T-helper 1 cell (primary cell): ENCODE data around the gene RNF113B.

ENCODE experiments used
- DNase-seq, 5 donors: peaks; one replicate each; pipeline ENCODE4 v3.0.0-alpha.2; 2012 to 2020

Gene RNF113B

DNA sequence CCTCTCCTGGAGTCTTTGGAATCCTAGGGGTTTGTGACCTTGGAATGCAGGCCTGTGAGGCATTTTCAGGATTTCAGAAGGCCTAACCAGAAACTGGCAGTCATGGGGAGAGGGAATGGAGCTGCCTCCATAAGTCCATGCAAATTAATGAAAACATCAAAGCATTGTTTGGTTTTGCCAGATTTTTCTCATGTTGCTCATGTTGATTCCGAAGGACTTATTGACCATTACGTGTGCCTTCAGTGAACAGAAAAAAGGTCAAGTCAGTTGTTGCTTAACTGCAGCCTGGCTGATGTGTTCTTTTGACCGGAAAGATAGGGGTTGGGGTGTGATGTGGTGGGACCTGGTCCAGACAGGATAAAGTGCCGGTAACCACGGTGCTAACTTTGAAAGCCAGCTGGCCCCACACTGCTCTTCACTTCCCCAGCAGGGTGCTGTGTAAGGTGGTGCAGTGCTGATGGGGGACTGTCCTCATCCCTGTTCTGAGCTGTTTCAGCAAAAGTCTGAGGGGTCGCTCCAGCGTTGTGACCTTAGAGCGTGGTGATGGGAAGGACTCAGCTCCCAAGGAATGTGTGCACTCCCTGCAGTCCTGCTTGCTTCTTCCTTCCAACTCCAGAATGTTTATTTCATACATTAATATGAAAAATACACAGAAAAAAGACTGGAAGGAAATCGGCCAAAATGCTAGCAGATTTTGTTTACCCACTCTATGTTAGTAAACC lies 3.5 kb downstream of the RNF113B start:
- DNase-seq: no peak

DNA sequence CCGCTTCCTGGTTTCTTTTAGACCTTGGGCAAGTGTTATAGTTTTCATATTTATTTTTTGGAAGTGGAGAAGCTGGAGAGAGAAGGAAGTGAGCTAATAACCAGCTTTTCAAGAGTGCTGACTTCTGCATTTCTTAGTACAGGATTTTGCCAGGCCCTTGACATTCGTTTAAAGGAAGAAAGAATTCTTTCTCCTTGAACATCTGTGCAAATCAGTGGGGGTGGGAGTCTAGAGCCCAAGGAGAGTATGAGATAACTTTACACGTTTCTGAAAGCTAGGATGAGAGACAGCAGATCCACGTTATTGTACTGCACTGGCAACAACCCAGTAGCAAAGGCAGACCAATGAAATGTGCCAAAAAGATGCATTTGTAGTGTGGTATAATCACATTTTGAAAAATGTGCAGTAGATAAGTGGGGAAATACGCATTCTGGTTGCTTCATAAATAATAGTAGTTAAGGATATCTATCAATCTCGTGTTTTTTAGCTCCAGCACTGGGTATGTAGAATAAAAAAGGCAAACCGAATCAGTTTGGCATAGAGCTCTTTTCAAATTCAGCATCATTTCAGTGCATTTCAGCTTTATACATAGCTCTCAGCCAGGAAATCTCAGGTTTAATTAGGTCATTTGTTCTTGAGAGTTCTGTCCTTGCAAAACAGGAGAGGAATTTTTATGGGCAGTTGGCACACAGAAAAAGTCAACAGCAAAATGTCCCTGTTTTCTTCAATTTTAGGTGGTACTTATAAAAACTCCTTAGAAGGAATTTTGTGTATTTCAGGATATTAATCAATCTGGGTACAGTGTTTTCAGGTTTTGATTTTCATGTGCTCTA lies 4.3 kb downstream of the RNF113B start:
- no peak for DNase-seq

DNA sequence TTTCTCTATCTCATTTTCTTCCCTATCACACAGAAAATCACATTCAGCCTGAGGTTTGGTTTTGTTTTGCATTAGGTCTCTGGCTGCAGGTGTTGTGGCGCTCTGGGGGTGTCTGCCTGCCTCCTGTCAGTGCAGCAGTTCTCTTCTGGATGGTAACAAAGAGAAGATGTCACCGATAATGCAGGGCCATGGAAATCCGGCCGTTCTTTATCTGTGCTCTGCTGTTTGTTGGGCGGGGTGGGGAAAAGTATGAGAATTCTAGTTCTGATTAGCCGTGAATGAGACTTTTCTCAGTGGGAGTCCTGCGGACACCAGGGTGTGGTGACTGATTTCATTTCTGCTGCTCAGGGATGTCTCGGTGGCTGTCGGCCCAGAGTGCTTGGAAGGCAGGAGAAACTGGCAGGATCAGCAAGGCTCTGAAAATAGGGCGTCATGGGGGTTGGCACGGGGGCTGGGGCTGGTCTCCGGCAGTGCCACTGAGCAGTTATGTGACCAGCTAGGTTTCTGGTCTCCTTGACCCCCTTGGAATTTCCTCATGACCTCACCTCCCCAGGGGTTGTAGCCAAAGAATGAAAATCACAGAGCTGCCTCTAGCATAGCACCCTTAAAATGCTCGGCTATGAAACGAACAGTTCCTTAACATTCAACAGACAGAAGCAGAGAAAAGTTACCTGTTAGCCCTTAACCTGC lies 5.0 kb downstream of the RNF113B start:
- no peak for DNase-seq

DNA sequence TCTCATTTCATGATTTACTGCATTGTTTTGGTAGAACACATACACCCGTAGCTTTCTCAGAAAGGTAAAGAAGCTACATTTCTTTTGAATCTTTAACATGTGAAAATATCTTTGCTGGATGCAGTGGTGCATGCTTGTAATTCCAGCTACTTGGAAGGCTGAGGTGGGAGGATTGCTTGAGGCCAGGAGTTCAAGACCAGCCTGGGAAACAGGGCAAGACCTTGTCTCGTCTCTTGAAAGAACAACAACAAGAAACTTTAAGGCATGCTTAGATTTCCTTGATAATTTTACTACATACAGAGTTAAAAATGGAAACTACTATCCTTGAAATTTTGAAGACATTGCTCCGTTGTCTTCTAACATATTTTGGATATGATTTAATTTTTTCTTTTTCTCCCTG lies 7.7 kb downstream of the RNF113B start:
- DNase-seq: no peak

DNA sequence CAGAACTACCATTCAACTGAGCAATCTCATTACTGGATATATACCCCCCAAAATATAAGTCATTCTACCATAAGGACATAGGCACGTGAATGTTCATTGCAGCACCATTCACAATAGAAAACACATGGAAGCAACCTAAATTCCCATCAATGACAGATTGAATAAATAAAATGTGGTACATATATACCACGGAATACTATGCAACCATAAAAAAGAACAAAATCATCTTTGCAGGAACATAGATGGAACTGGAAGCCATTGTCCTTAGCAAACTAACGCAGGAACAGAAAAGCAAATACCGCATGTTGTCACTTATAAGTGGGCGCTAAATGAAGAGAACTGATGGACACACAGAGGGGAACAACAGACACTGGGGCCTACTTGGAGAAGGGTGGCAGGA lies 14.1 kb downstream of the RNF113B start:
- no peak for DNase-seq

DNA sequence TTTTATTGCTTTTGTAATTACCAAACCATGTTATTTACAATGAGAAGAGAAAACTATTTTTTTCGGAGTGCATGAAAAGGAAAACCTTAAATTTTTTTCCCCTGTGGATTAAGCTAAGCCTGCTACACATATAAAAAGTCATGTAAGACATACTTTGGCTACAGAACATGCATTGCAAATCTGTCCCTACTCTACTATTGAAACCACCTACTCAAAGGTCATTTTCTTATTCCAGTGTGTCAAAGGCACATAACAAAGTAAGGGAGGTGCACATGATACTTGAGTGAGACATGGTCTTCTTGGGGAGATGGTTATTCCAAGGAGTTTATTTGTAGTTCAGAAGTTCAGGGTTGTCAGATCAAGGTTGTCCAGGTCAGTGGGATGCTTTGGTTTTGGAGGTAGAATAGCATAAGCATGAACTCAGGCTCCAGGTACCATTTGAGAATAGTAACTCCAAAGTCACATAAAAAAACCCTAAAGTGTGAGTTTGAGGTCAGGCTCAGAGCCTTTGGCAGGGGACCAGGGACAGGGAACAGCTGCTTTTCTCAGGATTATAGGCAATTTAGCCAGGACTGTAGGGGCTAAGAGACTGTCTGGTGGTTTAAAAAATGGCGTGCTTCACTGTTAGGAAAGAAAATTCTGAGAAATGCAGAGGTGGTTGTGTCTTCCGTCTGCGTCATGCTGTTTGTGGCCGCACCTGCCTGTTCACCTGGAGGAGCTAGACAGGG lies 18.7 kb downstream of the RNF113B start:
- DNase-seq: no peak

DNA sequence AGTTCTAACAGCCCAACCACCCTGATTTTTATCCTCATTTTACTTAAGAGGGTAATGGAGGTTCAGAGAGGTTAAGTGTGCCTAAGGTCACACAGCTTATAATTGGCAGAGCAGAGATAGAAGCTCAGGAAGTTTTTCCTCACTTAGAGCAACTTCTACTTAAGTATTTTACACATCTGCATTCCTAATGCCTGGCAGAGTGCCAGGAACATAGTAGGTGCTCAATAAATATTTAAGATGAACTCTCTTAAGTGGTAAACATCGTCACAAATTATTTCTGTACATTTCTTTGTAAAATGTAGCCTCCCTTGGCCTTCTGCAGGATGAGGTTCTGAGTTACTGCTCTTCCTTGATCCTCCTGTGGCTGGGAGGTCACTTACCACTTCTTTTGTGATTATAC lies 19.5 kb downstream of the RNF113B start:
- no peak for DNase-seq

DNA sequence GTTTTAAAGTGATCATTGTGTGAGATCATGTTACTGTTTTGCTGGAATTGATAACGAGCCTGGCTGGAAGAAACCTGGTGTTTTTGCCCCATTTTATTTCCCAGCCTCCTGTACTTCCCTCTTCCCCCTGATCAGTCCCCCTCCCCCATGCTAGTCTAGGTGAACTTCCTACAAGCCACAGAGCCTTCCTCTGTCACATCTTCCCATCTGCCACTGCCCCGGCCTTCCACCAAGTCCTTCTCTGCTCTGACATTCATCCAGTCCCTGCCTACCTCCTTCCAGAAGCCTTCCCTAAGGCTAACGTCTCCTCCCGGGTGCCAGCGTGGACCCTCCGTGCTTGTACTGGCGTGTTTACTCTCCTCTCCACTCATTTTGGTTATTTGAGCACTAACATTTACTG lies 19.9 kb downstream of the RNF113B start:
- DNase-seq: no peak

DNA sequence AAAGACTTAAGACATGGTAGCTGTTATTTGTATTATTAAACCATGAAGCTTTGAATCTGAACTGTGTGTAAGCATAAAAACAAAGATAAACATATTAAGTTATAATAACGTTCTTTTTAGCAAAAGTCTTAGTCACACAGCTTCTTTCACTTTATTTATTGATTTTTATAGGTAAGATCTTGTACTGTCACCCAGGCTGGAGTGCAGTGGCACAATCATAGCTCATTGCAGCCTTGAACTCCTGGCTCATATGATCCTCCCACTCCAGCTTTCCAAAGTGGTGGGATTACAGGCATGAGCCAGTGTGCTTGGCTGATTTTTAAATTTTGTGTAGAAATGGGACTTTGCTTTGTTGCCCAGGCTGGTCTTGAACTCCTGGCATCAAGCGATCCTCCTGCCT lies 20.8 kb downstream of the RNF113B start:
- DNase-seq: no peak

DNA sequence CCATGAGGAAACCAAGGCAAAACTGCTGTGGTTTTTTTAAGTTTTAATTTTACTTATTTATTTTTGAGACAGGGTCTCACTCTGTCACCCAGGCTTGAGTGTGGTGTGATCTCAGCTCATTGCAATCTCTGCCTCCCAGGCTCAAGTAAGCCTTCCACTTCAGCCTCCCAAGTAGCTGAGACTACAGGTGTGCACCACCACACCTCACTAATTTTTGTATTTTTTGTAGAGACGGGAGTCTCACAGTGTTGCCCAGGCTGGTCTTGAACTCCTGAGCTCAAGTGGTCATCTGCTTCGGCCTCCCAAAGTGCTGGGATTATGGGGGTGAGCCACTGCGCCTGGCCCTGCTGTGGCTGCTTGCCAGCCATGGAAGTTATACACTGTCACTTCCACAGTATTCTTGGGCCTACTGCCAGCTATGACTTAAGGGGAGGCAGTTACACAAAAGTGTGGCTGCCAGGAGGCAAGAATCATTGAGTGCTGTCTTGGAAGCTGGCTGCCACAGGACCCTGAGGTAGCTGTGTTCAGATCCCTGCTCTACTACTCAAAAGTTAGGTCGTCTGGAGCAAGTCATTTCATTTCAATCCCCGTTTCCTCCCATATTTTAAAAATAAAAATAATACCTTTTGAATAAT lies 21.5 kb downstream of the RNF113B start:
- DNase-seq: no peak

DNA sequence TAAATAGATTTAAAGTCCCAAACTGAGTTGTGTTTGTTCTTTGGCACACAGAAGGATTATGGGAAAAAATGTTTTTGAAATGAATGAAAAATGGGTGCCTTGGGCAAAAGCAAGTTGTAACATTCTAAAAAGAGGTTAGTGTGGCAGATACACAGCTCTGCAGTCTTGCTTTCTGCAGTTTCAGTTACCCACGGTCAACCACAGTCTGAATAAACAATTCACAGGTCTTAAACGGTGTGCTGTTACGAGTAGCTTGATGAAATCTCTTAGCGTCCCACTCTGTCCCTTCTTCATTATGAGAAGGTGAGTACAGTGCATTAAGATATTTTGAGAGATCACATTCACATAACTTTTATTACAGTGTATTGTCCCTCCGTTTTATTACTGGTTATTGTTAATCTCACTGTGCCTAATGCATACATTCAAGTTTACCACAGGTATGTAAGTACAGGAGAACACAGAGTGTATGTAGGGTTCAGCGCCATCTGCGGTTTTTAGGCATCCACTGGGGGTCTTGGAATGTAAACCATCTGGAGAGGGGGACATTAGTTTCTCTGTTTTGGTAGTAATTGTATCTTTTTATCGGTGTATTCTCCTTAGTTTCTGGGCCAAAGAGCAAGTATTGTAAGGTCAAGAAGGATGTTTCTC lies 26.1 kb downstream of the RNF113B start:
- DNase-seq: no peak

DNA sequence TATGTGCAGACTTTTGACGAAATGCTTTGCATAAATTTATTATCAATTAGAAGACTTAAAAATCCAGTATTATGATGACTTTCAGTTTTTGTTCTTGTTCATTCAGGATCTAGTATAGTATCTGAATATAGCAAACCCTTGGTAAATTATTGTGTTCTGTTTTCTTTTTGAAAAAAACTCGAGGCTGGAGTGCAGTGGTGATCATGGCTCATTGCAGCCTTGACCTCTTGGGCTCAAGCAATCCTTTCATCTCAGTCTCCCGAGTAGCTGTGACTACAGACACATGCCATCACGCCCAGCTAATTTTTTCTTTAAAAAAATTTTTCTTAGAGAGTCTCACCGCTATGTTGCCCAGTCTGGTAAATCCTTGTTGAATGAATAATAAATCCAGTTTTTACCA lies 29.5 kb downstream of the RNF113B start:
- no peak for DNase-seq

DNA sequence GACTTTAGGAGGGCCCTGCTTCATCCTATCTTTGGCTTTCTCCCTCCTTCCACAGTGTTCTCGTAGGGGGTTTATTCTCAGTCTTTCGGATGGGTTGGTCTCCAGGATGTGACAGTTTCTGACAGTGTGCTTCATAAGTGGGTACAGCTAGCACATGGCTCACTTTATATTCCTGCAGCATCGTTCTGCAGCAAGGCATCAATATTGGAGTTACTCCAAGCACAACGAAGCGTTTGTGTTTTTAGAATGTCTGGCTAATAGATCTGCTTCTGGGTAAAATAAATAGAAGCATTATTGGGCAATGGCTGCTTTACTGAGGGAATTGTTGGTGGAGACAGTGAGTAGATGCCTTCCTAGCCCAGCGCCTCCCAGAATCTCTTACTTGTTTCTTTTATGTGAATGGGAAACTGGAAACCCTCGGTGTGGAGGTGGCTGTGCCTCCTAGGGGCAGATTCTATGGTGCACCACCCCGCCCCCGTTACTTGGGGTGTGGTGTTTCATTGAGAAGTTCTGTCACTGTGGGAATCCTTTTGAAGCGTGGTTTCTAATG lies 32.2 kb downstream of the RNF113B start:
- DNase-seq: no peak

DNA sequence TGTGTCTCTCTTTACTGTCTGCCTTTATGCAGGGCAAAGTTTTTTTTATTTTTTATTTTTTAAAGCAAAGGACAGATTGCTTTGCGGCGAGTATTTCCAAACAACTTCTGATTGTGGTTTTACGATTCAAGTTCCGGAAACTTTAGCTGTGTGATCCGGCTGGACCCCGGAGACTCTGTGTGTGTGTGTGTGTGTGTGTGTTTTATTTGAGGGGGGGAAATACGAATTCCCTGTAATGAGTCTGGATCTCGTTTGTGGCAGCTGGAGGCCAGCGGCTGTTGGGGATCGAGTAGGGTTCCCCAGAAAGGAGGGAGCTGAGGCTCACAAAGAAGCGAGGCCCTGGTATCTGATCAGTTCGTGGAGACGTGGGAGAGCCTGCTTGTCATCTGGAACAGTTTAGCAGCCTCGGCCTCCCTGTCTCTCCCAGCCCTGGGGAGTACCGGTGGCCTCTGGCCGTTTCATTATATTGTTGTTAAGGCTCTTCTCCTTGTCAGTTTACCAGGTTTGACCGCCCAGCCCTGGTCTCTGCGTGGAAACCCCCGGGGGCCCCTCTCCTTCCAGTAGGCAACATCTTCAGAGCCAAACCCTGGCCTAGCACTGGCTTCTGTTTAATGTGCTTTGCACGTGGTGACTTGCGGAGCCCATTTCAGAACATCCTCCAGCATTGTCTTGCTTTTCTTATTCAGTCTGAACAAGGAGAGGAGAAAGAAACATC lies 32.9 kb downstream of the RNF113B start:
- no peak for DNase-seq

DNA sequence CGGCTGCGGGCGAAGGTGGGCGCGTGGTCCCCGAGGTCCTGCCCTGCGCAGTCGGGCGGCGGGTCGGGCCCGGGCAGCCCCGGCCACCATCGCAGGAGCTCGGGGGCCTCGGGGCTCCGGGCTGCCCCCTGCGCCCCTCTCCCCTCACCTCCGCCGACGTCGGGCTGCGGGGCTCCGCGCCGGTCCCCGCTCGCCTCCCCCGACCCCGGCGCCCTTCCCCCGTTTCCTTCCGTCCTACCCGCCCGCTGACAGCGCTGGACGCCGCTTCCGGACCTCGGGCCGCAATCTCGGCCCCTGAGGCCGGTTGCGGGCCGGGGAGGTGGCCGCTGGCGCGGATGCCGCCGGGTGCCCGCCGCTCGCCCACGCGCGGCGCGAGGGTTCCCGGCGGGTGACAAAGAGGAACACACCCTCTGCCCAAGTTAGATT lies 33.5 kb downstream of the RNF113B start:
- no peak for DNase-seq

DNA sequence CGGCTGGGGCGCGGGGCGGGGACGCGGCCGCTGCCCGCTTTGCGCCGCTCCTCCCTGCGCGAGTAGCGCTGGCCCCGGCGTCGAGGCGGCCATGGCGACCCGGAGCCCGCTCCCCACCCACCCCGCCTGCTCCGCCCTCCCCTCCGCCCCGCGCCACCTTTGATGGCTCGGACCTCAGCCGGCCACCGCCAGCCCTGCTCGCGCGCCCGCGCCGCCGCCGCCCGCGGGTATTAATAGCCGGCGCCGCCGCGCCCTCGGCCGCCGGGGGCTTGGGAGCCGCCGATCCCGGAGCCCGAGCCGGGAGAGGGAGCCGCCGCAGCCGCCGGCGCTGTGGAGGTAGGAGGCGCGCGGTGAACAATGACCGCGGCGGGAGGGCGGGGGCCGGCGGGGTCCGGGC lies 33.9 kb downstream of the RNF113B start:
- no peak for DNase-seq

DNA sequence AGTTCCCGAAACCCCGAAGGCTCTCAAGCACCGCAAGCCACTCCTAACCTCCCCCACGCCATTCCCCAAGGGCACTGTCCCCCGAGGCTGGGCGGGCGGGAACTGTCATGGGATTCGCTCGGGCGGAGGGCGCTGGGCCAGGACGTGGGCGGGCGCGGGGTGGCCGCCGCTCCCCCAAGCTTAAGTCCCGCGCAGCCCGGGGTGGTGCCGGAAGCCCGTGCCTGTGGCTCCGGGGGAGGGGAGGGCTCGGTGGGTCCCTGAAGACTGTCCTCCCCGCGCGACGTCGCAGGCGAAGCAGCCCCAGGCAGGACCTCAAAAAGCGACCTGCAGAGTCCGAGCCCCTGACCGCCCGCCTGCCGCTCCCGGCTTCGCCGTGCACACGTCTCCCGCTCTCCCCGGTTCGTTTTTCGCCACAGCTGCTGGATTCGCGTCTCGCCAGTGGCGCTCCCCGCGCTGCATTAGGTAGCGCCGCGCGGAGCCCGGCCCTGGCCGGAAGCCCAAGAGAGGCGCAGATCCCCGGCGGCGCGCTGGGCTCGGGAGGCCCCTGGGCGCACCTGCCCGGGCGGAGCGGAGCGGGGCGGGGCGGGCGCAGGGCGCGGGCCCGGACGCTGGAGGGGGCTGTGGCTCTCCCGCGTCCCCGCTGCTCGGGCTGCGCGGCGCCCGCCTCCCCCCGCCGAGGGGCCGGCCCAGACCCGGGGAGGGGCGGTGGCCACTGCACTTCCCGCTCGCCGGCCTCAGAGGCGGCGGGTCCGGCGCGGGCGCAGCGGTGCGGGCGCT lies 34.5 kb downstream of the RNF113B start, which contains the start of gene FARP1:
Gene FARP1, plus strand, starts transcription at position 715 of the 777 bp plus-strand sequence. CDS start 70,149 bp downstream, outside the sequence.
- peak in 1 of 5 donors; percentile 39 for DNase-seq

DNA sequence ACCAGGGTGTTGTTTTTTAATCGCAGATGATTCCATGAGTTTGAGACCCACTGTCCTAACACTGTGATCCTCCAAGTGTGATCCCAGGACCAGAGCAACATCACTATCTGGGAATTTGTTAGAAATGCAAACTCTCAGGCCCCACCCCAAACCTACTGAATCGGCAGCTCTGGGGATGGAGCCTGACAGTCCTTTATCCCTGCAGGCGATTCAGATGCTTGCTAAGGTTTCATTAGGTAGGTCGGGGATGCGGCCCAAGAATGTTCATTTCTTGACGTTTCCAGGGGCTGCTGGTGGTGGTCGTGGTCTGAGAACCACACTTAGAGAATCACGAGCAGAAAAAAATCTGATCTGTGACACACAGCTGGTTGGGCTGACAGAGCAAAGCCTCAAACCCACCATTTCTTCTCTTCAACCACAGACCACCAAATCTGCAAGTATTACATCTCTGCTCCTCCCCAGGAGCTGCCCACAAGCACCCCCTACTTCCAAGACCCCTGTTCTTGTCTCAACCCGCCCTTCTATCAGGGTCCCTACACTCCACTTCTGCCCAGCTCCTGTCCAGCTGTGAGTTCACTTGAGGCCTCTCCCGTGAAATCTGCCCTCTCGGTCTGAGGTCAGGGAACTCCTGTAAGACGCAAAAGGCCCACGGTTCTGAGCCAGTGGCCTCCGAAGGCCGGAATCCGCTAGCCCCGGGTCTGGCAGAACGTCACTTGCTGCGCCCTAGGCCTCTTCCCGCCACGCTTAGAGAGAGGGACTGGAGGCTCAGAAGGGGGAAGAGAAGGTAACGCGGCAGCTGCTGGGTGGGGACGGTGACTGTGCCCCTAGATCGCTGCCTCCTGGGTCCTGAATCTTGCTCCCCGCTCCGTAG lies 35.3 kb downstream of the RNF113B start:
- no peak for DNase-seq

DNA sequence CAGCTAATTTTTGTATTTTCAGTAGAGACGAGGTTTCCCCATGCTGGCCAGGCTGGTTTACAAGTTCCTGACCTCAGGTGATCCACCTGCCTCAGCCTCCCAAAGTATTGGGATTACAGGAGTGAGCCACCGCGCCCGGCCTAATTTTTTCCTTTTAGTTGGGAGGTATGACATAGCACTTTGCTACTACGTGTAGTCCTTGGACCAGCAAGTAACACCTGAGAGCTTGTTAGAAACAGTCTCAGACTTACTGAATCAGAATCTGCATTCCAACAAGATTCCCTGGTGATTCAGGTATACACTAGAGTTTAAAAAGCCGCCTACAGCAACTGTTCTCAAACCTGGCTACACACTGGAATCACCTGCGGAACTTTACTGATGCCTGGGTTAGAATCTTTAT lies 36.0 kb downstream of the RNF113B start:
- no peak for DNase-seq
